Osteoblast (primary cell): ENCODE results near the gene LYSMD4. TPM values are rescaled to one million over a fixed set of nuclear protein-coding genes. Genes with fewer than 3 reads are reported as not detected.
A peak's percentile ranks its signal among the peaks of the same experiment; 100 is the strongest.

Source experiments
- DNase-seq: peaks from one replicate; pipeline ENCODE4 v3.0.0; 2011; ENCODE audit warnings: low spot score, mixed read lengths; ENCODE audit not compliant: insufficient read length; ENCODE audit errors: missing footprints
- H2AFZ ChIP-seq: 2 replicates; pipeline ENCODE4 v1.6.0; 2011; ENCODE audit warnings: mild to moderate bottlenecking, low read length
- H3K27ac ChIP-seq: 2 replicates; pipeline ENCODE4 v1.5.1; 2011; ENCODE audit warnings: mild to moderate bottlenecking, low read depth, low read length, moderate library complexity
- H3K27me3 ChIP-seq: 2 replicates; pipeline ENCODE4 v1.6.0; 2012; ENCODE audit warnings: mild to moderate bottlenecking, control low read depth, inconsistent platforms, low read length, moderate library complexity; ENCODE audit not compliant: insufficient read depth
- H3K36me3 ChIP-seq: 2 replicates; pipeline ENCODE4 v1.5.1; 2011; ENCODE audit warnings: mild to moderate bottlenecking, low read length, control low read depth, moderate library complexity; ENCODE audit not compliant: insufficient read depth
- H3K4me1 ChIP-seq: 2 replicates; pipeline ENCODE4 v1.5.1; 2011; ENCODE audit warnings: mild to moderate bottlenecking, low read length, control low read depth, moderate library complexity; ENCODE audit not compliant: insufficient read depth
- H3K4me2 ChIP-seq: 2 replicates; pipeline ENCODE4 v1.6.0; 2011; ENCODE audit warnings: mild to moderate bottlenecking, low read length; ENCODE audit not compliant: insufficient read depth
- H3K4me3 ChIP-seq: fragments of 200-600 bp; sonication (generic); 3 replicates; pipeline ENCODE4 v1.5.1; 2012; ENCODE audit warnings: mild to moderate bottlenecking, low read length, inconsistent platforms; ENCODE audit not compliant: insufficient read depth
- H3K79me2 ChIP-seq: 2 replicates; pipeline ENCODE4 v1.6.0; 2012; ENCODE audit warnings: mild to moderate bottlenecking, low read length, control low read depth, inconsistent platforms; ENCODE audit not compliant: insufficient read depth
- H3K9me3 ChIP-seq: 2 replicates; pipeline ENCODE4 v1.5.1; 2011; ENCODE audit warnings: low read depth, low read length, control low read depth
- H4K20me1 ChIP-seq: 2 replicates; pipeline ENCODE4 v1.6.0; 2012; ENCODE audit warnings: mild to moderate bottlenecking, low read length, control low read depth; ENCODE audit not compliant: insufficient read depth
- total RNA-seq: library from RNA; depleted of rRNA; stranded (reverse); fragments of >200 nt; gene quantifications from 2 replicates; pipeline ENCODE4 v1.2.3, GENCODE V29; 2012
- TF ChIP-seq, protein P1 (sequence below): IDR thresholded peaks from 2 replicates; pipeline ENCODE4 v1.5.1; 2011; ENCODE audit warnings: mild to moderate bottlenecking, low read depth, low read length, moderate library complexity; ENCODE audit errors: extremely low read depth

LYSMD4 gene
- total RNA-seq, 1 donor, result 8.7 TPM

DNA sequence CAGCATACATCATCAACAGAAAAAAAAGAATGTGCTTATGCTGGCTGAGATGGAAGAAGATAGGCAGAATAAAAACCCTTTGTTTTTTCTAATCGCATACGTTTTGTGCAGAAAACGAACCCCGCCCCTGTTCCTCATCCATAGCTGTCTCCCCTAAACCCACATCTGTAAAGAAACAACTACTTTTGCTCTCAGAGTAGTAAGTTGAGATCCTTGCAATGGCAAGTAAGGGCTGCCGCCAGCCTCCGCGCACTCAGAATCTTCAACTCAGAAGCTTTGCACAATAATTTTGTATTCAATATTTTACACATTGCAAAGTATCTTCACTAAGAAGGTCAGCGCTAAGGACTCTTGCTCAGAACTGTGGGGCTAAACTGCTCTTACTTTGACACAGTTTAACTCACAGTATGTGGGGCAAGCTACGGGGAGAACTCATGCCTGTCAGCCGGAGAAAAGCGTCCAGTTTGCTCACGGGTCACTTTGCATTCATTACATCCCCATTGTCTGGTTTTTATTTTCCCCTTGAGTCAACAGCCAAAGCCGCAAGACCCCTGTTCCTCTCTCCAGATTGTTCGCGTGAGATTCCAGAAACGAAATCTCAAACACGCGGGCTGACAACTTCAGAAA, 1.0 kb downstream of the LYSMD4 start:
- Histone ChIP-seq H3K9me3 (no peaks in the 10 kb centered on the region), H3K4me1 (peaks cover 7% of the 10 kb centered on the region), H3K27me3 (no peaks in the 10 kb centered on the region), H3K36me3 (peaks cover 11% of the 10 kb centered on the region), H3K27ac (peak overlapping the region; percentile 56), H3K4me3 (peak overlapping the region; percentile 84), H3K4me2 (peak overlapping the region; percentile 95), H4K20me1 (no peaks in the 10 kb centered on the region), H2AFZ (peak overlapping the region; percentile 84), H3K79me2 (peaks cover 4% of the 10 kb centered on the region)
- DNase-seq, result peak; percentile 86
- TF ChIP-seq, protein P1, sequence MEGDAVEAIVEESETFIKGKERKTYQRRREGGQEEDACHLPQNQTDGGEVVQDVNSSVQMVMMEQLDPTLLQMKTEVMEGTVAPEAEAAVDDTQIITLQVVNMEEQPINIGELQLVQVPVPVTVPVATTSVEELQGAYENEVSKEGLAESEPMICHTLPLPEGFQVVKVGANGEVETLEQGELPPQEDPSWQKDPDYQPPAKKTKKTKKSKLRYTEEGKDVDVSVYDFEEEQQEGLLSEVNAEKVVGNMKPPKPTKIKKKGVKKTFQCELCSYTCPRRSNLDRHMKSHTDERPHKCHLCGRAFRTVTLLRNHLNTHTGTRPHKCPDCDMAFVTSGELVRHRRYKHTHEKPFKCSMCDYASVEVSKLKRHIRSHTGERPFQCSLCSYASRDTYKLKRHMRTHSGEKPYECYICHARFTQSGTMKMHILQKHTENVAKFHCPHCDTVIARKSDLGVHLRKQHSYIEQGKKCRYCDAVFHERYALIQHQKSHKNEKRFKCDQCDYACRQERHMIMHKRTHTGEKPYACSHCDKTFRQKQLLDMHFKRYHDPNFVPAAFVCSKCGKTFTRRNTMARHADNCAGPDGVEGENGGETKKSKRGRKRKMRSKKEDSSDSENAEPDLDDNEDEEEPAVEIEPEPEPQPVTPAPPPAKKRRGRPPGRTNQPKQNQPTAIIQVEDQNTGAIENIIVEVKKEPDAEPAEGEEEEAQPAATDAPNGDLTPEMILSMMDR, result no peak

DNA sequence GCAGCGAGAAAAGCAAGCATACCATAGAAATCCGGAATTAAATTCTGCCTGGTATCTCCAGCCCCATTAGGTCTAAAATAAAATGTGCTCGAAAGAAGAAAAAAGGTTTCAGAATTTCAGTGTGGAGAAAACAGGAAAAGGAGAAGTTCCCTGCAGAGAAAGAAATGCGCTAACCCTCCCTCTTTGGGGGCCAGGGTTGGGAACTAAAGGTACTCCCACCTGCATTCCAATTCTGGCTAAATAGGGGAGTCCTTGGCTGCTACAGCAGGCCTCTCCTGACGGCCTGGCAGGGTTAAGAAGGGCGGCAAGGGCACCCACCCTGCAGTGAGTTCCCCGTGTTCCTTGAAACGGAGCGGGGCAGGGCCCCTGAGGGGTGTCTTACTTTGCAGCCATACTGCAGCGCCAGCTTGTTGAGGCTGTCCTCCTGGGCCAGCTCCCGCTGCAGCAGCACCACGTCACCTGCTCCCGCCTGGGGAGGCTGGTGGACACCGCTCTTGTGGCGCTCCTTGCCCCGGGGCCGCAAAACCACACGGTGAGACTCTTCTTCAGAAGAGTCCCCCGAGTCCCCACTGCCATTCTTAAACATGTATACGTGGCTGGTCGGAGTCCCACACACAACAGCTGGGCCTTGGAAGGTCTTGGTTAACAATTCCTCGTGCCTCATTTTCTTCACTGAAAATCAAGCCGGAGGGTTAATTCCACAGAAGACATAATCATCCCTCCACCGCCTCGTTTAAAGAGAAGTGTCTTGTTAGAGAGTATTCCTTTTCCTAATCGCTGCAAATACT, 1.7 kb downstream of the LYSMD4 start:
- no peak overlapping the region for H3K4me3 ChIP-seq
- H3K79me2 ChIP-seq, result peaks cover 4% of the 10 kb centered on the region
- H3K27me3 ChIP-seq, result no peaks in the 10 kb centered on the region
- H4K20me1 ChIP-seq, result no peaks in the 10 kb centered on the region
- H3K36me3 ChIP-seq, result peaks cover 11% of the 10 kb centered on the region
- H3K9me3 ChIP-seq, result no peaks in the 10 kb centered on the region
- TF ChIP-seq, protein P1, result no peak
- H2AFZ ChIP-seq, result no peak overlapping the region
- no peak overlapping the region for H3K27ac ChIP-seq
- peak overlapping the region; percentile 95 for H3K4me2 ChIP-seq
- DNase-seq, result no peak
- peaks cover 7% of the 10 kb centered on the region for H3K4me1 ChIP-seq

DNA sequence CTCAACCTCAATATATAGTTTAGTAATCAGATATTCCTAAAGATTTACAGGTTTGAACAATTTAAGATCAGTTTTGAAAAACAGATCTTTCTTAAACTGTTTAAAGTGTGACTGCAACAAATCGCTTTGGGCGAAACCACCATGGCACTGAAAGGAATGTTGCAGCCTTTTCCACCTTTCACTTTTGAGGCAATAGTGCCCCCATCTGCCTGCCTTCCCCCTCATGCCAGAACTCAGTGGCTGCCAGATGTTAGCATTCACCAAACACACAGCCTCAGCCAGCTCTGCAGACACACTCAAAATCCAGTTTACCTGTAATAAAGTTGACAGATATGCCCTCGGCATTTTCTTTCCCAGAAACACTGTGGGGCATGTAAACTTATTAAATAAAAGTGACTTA, 3.3 kb downstream of the LYSMD4 start:
- peaks cover 11% of the 10 kb centered on the region for H3K36me3 ChIP-seq
- no peak overlapping the region for H2AFZ ChIP-seq
- H3K4me3 ChIP-seq, result no peak overlapping the region
- DNase-seq, result peak; percentile 80
- no peaks in the 10 kb centered on the region for H3K9me3 ChIP-seq
- no peaks in the 10 kb centered on the region for H4K20me1 ChIP-seq
- peaks cover 7% of the 10 kb centered on the region for H3K4me1 ChIP-seq
- H3K27me3 ChIP-seq, result no peaks in the 10 kb centered on the region
- no peak overlapping the region for H3K27ac ChIP-seq
- H3K79me2 ChIP-seq, result peaks cover 4% of the 10 kb centered on the region
- H3K4me2 ChIP-seq, result peak overlapping the region; percentile 9
- TF ChIP-seq, protein P1, result peak; percentile 68

DNA sequence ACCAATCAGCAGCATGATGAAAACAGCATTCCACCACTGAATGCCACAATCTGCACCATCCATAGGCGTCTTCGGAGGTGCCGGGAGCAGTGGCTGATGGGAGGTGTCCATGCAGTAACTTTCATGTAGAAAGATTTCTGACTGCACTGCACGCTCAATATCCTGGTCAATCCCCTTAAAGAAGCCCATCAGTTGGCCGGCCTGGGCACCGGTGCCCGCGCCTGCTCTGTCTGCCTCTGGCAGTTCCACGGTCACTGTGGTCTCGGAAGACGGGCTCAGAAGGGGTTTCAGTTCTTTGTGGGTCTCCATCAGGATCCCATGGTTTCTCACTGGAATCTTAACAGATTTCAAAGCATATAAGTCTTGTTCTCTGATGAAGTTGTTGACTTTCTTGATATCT, 3.9 kb downstream of the LYSMD4 start:
- H3K4me1 ChIP-seq, result peaks cover 7% of the 10 kb centered on the region
- no peaks in the 10 kb centered on the region for H3K9me3 ChIP-seq
- DNase-seq, result no peak
- no peak overlapping the region for H2AFZ ChIP-seq
- H3K4me2 ChIP-seq, result peak overlapping the region; percentile 9
- H3K27ac ChIP-seq, result no peak overlapping the region
- H3K27me3 ChIP-seq, result no peaks in the 10 kb centered on the region
- TF ChIP-seq, protein P1, result no peak
- peaks cover 4% of the 10 kb centered on the region for H3K79me2 ChIP-seq
- H3K4me3 ChIP-seq, result no peak overlapping the region
- H3K36me3 ChIP-seq, result peaks cover 11% of the 10 kb centered on the region
- H4K20me1 ChIP-seq, result no peaks in the 10 kb centered on the region
